Tibial artery (tissue), 4 donors: ENCODE data around the gene ATG9B.

Source experiments
- DNase-seq, 2 donors: peaks; one replicate each; pipeline ENCODE4 v3.0.0-alpha.2; 2019
- H3K27ac ChIP-seq, 2 donors: fragments of 200-600 bp; sonication (generic) in 1 of 2; 1 replicate in 1 of 2; 2 replicates in 1 of 2; pipeline ENCODE4 v1.5.1; 2018 to 2019; ENCODE audit warnings: mild to moderate bottlenecking in 1 of 2
- H3K27me3 ChIP-seq, 2 donors: fragments of 200-600 bp; sonication (generic) in 1 of 2; one replicate each; pipeline versions ENCODE4 v1.5.1 to v1.6.0; 2016 to 2019
- H3K36me3 ChIP-seq, 3 donors: fragments of 200-600 bp; sonication (generic) in 2 of 3; one replicate each; pipeline ENCODE4 v1.5.1; 2016 to 2019; ENCODE audit warnings: mild to moderate bottlenecking in 2 of 3
- H3K4me1 ChIP-seq, 4 donors: fragments of 200-600 bp; sonication (generic) in 2 of 4; 1 replicate in 3 of 4; 2 replicates in 1 of 4; pipeline ENCODE4 v1.5.1; 2016 to 2019
- H3K4me3 ChIP-seq, 2 donors: fragments of 200-600 bp; sonication (generic) in 1 of 2; 1 replicate in 1 of 2; 2 replicates in 1 of 2; pipeline ENCODE4 v1.5.1; 2018 to 2019; ENCODE audit warnings: mild to moderate bottlenecking in 2 of 2
- H3K9me3 ChIP-seq, 3 donors: fragments of 200-600 bp; sonication (generic) in 1 of 3; one replicate each; pipeline ENCODE4 v1.5.1; 2016 to 2019
- intact Hi-C: fragments of 100-400 bp; cut with DNase I; formaldehyde crosslinking; loops from one replicate; pipeline ENCODE4 v1.15.0; 2023; ENCODE audit warnings: low total_unique reads
- TF ChIP-seq, protein P1 (sequence below), 2 experiments: fragments of 200-600 bp in 1 of 2; fragments of 450-650 bp in 1 of 2; IDR thresholded peaks; one replicate each; pipeline ENCODE4 v1.5.1; 2017 to 2019; ENCODE audit warnings: antibody characterized with exemption in 2 of 2, mild to moderate bottlenecking in 1 of 2, moderate library complexity in 1 of 2

The ATG9B gene

DNA sequence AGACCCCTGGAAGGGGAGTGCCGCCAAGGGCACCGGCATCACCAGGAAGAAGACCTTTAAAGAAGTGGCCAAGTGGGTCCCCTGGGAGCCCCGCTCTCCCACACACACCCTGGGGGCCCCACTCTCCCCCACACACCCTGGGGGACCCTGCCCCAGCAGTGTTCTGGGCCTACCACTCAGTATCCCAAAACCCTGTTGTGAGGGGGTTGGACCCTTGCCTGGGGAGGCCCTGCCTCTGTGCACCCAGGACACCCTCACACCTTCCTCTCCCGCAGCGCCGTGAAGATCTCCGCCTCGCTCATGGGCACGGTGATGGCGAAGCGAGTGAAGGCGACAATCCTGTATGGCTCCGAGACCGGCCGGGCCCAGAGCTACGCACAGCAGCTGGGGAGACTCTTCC lies 22.7 kb downstream of the ATG9B start:
- intact Hi-C loops: no loop called here
- H3K27ac ChIP-seq: no peak overlapping the region
- no peaks in the 10 kb centered on the region for H3K9me3 ChIP-seq
- TF ChIP-seq, protein P1, sequence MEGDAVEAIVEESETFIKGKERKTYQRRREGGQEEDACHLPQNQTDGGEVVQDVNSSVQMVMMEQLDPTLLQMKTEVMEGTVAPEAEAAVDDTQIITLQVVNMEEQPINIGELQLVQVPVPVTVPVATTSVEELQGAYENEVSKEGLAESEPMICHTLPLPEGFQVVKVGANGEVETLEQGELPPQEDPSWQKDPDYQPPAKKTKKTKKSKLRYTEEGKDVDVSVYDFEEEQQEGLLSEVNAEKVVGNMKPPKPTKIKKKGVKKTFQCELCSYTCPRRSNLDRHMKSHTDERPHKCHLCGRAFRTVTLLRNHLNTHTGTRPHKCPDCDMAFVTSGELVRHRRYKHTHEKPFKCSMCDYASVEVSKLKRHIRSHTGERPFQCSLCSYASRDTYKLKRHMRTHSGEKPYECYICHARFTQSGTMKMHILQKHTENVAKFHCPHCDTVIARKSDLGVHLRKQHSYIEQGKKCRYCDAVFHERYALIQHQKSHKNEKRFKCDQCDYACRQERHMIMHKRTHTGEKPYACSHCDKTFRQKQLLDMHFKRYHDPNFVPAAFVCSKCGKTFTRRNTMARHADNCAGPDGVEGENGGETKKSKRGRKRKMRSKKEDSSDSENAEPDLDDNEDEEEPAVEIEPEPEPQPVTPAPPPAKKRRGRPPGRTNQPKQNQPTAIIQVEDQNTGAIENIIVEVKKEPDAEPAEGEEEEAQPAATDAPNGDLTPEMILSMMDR (IDR thresholded peaks at IDR 0.05): no peak
- DNase-seq: no peak
- peaks cover 0 to 52% of the 10 kb centered on the region in 2 donors for H3K27me3 ChIP-seq
- no peaks in the 10 kb centered on the region for H3K36me3 ChIP-seq
- H3K4me1 ChIP-seq: no peaks in the 10 kb centered on the region
- no peak overlapping the region for H3K4me3 ChIP-seq

DNA sequence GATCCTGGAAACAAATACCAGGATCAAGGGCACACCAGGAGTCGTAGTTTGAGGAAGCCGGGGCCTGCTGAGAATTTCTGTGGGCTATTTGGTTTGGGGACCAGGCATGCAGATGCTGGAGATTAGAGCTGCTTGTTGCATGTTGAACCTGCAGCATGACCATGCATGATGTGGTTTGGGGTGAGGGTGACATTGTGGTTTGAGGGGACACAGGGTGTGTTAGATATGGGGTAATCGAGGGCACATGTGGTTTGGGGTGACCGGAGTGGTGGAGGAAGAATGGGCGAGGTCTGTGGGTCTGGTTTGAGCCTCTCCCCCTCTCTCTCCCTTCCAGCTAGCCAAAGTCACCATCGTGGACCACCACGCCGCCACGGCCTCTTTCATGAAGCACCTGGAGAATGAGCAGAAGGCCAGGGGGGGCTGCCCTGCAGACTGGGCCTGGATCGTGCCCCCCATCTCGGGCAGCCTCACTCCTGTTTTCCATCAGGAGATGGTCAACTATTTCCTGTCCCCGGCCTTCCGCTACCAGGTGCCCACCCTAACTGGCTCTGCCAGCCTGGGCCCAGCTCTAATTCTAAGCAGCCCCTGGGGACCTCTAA lies 23.3 kb downstream of the ATG9B start:
- TF ChIP-seq, protein P1 (IDR thresholded peaks at IDR 0.05): no peak
- no peaks in the 10 kb centered on the region for H3K36me3 ChIP-seq
- peaks cover 0 to 57% of the 10 kb centered on the region in 2 donors for H3K27me3 ChIP-seq
- DNase-seq: no peak
- intact Hi-C loops: no loop called here
- no peaks in the 10 kb centered on the region for H3K4me1 ChIP-seq
- H3K9me3 ChIP-seq: no peaks in the 10 kb centered on the region
- no peak overlapping the region for H3K4me3 ChIP-seq
- H3K27ac ChIP-seq: no peak overlapping the region

DNA sequence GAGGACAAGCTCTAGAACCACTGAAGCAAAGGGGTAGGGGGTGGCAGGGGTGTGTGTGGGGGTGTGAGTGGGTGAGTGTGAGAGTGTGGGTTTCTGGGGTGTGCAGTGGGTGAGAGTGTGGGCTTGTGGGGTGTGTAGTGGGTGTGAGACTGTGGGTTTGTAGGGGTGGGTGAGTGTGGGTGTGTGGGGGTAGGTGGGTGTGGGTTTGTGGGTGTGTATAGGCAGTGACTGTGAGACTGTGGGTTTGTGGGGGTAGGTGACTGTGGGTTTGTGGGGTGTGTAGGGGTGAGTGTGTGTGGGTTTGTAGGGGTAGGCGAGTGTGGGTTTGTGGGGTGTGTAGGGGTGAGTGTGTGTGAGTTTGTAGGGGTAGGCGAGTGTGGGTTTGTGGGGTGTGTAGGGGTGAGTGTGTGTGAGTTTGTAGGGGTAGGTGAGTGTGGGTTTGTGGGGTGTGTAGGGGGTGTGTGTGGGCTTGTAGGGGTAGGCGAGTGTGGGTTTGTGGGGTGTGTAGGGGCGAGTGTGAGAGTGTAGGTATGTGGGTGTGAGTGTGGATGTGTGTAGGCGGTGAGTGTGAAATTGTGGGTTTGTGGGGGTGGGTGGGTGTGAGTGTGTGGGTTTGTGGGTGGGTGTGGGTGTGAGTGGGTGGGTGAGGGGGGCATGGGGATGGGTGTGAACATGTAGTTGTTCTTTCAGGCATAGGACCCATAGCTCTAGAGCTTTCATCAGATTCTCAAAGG lies 24.6 kb downstream of the ATG9B start:
- TF ChIP-seq, protein P1 (IDR thresholded peaks at IDR 0.05): no peak
- H3K36me3 ChIP-seq: no peaks in the 10 kb centered on the region
- no peak for DNase-seq

DNA sequence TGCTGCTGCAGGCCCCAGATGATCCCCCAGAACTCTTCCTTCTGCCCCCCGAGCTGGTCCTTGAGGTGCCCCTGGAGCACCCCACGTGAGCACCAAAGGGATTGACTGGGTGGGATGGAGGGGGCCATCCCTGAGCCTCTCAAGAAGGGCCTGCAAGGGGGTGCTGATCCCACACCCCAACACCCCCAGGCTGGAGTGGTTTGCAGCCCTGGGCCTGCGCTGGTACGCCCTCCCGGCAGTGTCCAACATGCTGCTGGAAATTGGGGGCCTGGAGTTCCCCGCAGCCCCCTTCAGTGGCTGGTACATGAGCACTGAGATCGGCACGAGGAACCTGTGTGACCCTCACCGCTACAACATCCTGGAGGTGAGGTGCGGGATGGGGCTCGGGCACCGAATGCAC lies 25.3 kb downstream of the ATG9B start:
- no peaks in the 10 kb centered on the region for H3K4me1 ChIP-seq
- intact Hi-C loops: no loop called here
- TF ChIP-seq, protein P1 (IDR thresholded peaks at IDR 0.05): no peak
- H3K9me3 ChIP-seq: no peaks in the 10 kb centered on the region
- H3K4me3 ChIP-seq: no peak overlapping the region
- H3K27ac ChIP-seq: no peak overlapping the region
- peaks cover 0 to 65% of the 10 kb centered on the region in 2 donors for H3K27me3 ChIP-seq
- H3K36me3 ChIP-seq: no peaks in the 10 kb centered on the region
- DNase-seq: no peak

More for the DNA sequence above, 24.6 kb downstream of the ATG9B start:
- H3K27me3 ChIP-seq: peaks cover 0 to 64% of the 10 kb centered on the region in 2 donors
- H3K9me3 ChIP-seq: no peaks in the 10 kb centered on the region
- H3K4me3 ChIP-seq: no peak overlapping the region
- intact Hi-C loops: no loop called here
- no peak overlapping the region for H3K27ac ChIP-seq
- H3K4me1 ChIP-seq: no peaks in the 10 kb centered on the region

DNA sequence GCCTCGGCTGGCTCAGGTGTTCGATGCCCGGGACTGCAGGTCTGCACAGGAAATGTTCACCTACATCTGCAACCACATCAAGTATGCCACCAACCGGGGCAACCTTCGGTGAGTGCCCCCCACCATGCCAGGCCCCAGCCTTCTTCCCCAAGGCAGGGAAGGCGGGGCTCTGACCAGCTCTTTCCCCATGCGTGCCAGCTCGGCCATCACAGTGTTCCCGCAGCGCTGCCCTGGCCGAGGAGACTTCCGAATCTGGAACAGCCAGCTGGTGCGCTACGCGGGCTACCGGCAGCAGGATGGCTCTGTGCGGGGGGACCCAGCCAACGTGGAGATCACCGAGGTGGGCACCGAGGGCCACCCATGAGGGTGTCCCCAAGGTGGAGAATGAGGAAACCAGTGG lies 26.0 kb downstream of the ATG9B start:
- peaks cover 0 to 70% of the 10 kb centered on the region in 2 donors for H3K27me3 ChIP-seq
- H3K36me3 ChIP-seq: no peaks in the 10 kb centered on the region
- TF ChIP-seq, protein P1 (IDR thresholded peaks at IDR 0.05): no peak
- intact Hi-C loops: no loop called here
- no peaks in the 10 kb centered on the region for H3K9me3 ChIP-seq
- no peaks in the 10 kb centered on the region for H3K4me1 ChIP-seq
- DNase-seq: no peak
- no peak overlapping the region for H3K4me3 ChIP-seq
- no peak overlapping the region for H3K27ac ChIP-seq
